ENCODE measurements around the gene FOXN1. TPM values are rescaled to one million over a fixed set of nuclear protein-coding genes. Genes with fewer than 3 reads are reported as not detected.

Gene FOXN1
- total RNA-seq, 1 experiment from 2014 or later, result not detected

DNA sequence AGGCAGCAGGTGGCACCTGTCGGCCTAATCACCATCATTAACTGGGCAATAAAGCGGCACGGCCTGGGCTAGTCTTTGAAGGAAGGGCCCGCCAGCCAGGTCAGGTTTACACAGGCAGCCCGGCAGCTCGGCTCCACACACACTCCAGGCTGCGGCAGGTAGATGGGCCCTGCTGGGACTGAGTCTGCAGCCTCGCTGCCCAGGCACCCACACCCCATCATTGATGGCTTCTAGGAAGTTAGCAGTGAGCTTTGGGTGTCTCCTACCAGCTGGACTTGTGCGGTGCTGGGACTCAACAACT, 6.8 kb upstream of the FOXN1 start (continued):
- TF ChIP-seq, protein P1, sequence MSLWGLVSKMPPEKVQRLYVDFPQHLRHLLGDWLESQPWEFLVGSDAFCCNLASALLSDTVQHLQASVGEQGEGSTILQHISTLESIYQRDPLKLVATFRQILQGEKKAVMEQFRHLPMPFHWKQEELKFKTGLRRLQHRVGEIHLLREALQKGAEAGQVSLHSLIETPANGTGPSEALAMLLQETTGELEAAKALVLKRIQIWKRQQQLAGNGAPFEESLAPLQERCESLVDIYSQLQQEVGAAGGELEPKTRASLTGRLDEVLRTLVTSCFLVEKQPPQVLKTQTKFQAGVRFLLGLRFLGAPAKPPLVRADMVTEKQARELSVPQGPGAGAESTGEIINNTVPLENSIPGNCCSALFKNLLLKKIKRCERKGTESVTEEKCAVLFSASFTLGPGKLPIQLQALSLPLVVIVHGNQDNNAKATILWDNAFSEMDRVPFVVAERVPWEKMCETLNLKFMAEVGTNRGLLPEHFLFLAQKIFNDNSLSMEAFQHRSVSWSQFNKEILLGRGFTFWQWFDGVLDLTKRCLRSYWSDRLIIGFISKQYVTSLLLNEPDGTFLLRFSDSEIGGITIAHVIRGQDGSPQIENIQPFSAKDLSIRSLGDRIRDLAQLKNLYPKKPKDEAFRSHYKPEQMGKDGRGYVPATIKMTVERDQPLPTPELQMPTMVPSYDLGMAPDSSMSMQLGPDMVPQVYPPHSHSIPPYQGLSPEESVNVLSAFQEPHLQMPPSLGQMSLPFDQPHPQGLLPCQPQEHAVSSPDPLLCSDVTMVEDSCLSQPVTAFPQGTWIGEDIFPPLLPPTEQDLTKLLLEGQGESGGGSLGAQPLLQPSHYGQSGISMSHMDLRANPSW (CRISPR knock-in tag; conservative IDR thresholded peaks at IDR 0.05; ENCODE audit: low read depth), result no peak
- TF ChIP-seq, protein P2, sequence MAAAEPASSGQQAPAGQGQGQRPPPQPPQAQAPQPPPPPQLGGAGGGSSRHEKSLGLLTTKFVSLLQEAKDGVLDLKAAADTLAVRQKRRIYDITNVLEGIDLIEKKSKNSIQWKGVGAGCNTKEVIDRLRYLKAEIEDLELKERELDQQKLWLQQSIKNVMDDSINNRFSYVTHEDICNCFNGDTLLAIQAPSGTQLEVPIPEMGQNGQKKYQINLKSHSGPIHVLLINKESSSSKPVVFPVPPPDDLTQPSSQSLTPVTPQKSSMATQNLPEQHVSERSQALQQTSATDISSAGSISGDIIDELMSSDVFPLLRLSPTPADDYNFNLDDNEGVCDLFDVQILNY (CRISPR knock-in tag; IDR thresholded peaks at IDR 0.05), result no peak
- TF ChIP-seq ZNF121 (CRISPR knock-in tag; IDR thresholded peaks at IDR 0.05) (no peak), ZNF232 (CRISPR knock-in tag; IDR thresholded peaks at IDR 0.05) (no peak)

DNA sequence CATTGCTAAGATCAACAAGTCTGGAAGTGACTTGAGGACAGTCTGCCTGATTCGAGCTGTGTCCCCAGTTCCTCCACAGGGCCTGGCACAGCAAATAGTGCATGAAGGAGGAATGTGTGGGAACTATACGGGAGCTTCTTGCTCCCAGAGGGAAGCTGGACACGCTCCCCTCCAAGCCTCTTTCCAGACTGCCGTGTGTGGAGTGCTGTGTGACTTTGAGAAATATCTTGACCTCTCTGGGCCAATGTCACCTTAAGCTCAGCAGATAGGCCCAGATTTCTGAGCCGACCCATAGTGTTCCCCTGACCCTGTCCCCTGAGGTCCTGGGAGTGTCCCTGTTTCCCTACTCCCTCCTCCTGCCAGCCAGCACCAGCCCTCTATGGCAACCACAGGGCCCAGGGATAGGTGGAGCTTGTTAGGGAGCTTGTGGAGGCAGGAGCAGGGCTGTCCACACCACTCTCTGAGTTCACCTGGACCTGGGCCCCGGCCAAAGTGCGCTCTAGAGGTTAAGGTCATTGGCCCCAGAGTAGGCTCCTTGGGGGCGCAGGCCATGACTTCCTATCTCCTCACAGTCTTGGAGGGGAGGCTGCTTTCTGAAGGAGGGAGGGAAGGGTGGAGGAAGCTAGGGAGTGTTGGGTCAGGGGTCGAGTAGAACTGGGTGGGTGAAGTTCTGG, 6.3 kb upstream of the FOXN1 start:
- H3K4me1 Mint-ChIP-seq, result peaks cover 29% of the 10 kb centered on the region
- H3K27ac Mint-ChIP-seq, result no peak overlapping the region
- H3K4me3 Mint-ChIP-seq, result no peak overlapping the region
- DNase-seq (ENCODE audit: low spot score) (no peak), ATAC-seq (no peak)
- ChIA-PET POLR2A (interaction anchor here (0.5 kb wide), 1 partner anchor 110 kb away, joined by 3 read pairs; no protein-coding TSS in a partner anchor), CTCF (interaction anchor here (1.0 to 1.5 kb wide), 5 partner anchors 33 to 133 kb away, joined by 3 to 6 read pairs (median 3); partner anchors contain the start of gene ALDOC)
- H3K9me3 Mint-ChIP-seq, result no peaks in the 10 kb centered on the region
- TF ChIP-seq, protein P3, sequence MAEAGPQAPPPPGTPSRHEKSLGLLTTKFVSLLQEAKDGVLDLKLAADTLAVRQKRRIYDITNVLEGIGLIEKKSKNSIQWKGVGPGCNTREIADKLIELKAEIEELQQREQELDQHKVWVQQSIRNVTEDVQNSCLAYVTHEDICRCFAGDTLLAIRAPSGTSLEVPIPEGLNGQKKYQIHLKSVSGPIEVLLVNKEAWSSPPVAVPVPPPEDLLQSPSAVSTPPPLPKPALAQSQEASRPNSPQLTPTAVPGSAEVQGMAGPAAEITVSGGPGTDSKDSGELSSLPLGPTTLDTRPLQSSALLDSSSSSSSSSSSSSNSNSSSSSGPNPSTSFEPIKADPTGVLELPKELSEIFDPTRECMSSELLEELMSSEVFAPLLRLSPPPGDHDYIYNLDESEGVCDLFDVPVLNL (CRISPR knock-in tag; IDR thresholded peaks at IDR 0.05; ENCODE audit: borderline replicate concordance, low read depth), result no peak
- TF ChIP-seq FOXP4 (CRISPR knock-in tag; IDR thresholded peaks at IDR 0.05), result no peak
- no peaks in the 10 kb centered on the region for H3K27me3 Mint-ChIP-seq (ENCODE audit: low read depth)
- no peaks in the 10 kb centered on the region for H3K36me3 Mint-ChIP-seq

DNA sequence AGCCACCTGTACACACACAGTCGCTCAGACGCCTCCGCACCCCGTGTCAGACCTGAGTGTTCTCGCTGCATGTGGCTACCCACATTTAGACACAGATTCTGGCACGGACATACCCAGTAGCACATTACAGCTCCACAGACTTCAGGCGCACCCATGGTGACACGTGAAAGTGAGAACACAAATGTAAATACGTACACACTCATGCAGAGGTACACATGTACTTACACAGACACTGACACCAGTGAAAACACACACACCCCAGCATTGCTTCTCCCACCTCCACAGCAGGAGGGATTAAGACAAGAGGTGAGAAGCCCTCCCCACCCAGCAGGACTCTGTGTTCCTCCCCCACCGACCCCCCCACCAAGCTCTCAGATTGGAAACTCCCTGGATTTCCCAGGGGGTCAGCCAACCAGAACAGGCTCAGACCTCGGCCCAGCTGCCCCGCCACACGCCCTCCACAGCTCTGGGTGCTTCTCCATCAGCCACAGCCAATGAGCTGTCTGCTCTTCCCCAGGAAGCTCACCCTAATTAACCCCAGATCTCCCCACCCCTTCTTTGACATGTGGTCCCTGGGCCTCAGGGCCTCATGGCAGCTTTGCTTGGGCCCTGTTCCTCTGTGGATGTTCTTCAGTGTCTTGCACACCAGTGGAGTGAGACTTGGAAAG, 5.3 kb upstream of the FOXN1 start:
- no peaks in the 10 kb centered on the region for H3K9me3 Mint-ChIP-seq
- TF ChIP-seq MLX (CRISPR knock-in tag; IDR thresholded peaks at IDR 0.05) (no peak), CDX4 (CRISPR knock-in tag; IDR thresholded peaks at IDR 0.05; ENCODE audit: borderline replicate concordance) (no peak)
- ChIA-PET CTCF (interaction anchor here (0.6 kb wide), 1 partner anchor 74 kb away, joined by 5 read pairs; no protein-coding TSS in a partner anchor), POLR2A (no interaction called here)
- H3K27ac Mint-ChIP-seq, result peak overlapping the region; percentile 42; the same call in 1 of the 2 replicates
- no peaks in the 10 kb centered on the region for H3K27me3 Mint-ChIP-seq (ENCODE audit: low read depth)
- H3K4me1 Mint-ChIP-seq, result peaks cover 29% of the 10 kb centered on the region
- no peak overlapping the region for H3K4me3 Mint-ChIP-seq
- ATAC-seq (no peak), DNase-seq (ENCODE audit: low spot score) (no peak)
- H3K36me3 Mint-ChIP-seq, result no peaks in the 10 kb centered on the region

All from WTC11 (cell line).